OCI-LY7 (cell line): ENCODE measurements around the gene LONP2.

Source experiments
- CTCF ChIP-seq: fragments of 200-600 bp; sonication (generic); conservative IDR thresholded peaks from 2 replicates; pipeline ENCODE4 v1.5.1; 2014; ENCODE audit warnings: mild to moderate bottlenecking, antibody characterized with exemption, low read length, moderate library complexity, mixed read lengths
- EZH2phosphoT487 ChIP-seq: fragments of 200-600 bp; sonication (generic); IDR thresholded peaks from 2 replicates; pipeline ENCODE4 v1.6.1; 2018; ENCODE audit warnings: low read depth, borderline replicate concordance, mild to moderate bottlenecking, mixed run types, antibody characterized with exemption, low read length, moderate library complexity, mixed read lengths

DNA sequence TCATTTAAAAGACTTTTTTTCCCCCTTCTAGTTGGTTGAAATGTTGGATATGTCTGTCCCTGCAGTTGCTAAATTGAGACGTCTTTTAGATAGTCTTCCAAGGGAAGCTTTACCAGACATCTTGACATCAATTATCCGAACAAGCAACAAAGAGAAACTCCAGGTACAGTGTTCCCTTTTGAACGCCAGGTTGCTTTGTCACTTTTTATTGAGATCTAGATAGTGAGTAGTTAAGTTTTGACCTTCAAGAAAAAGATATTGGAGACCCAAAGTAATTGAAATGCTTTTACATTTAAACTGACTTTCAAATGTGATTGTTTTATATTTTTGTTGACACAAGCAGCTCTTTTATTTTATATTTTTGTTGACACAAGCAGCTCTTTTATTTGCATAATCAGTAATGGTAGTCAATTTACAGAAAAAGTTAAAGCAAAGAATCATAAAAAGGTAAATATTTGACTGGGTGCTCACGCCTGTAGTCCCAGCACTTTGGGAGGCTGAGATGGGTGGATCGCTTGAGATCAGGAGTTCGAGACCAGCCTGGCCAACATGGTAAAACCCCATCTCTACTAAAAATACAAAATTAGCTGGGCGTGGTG, 12.6 kb downstream of the LONP2 start:
- TF ChIP-seq CTCF (no peak), EZH2phosphoT487 (no peak)
